Mesenchymal stem cell (in vitro differentiated cells and primary cell): ENCODE results near the gene NSFL1C.

Experiments
- DNase-seq: peaks from one replicate; pipeline ENCODE4 v3.0.0-alpha.2; 2013
- H2AFZ ChIP-seq: one replicate; pipeline ENCODE4 v1.6.1; 2013; ENCODE audit warnings: low read depth, mild to moderate bottlenecking, control low read depth, inconsistent platforms, low read length, moderate library complexity
- H2AK5ac ChIP-seq: 2 replicates; pipeline ENCODE4 v1.6.1; 2013; ENCODE audit warnings: low read length, moderate library complexity, mild to moderate bottlenecking, inconsistent platforms; ENCODE audit not compliant: severe bottlenecking
- H2BK120ac ChIP-seq: one replicate; pipeline ENCODE4 v1.6.1; 2013; ENCODE audit warnings: low read depth, mild to moderate bottlenecking, inconsistent platforms, low read length, moderate library complexity
- H2BK12ac ChIP-seq, 2 experiments: one replicate each; pipeline ENCODE4 v1.6.1; 2013; ENCODE audit warnings: inconsistent platforms in 2 of 2, low read length in 2 of 2, mild to moderate bottlenecking in 2 of 2, moderate library complexity in 2 of 2, control low read depth in 1 of 2
- H2BK15ac ChIP-seq: one replicate; pipeline ENCODE4 v1.6.1; 2013; ENCODE audit warnings: mild to moderate bottlenecking, low read depth, inconsistent platforms; ENCODE audit not compliant: poor library complexity, severe bottlenecking
- H2BK5ac ChIP-seq: 2 replicates; pipeline ENCODE4 v1.6.1; 2013; ENCODE audit warnings: low read depth, mild to moderate bottlenecking, low read length, control low read depth, inconsistent platforms; ENCODE audit not compliant: poor library complexity, severe bottlenecking
- H3K14ac ChIP-seq, 2 experiments: one replicate each; pipeline ENCODE4 v1.6.1; 2013; ENCODE audit warnings: inconsistent platforms in 2 of 2, low read length in 2 of 2, control low read depth in 1 of 2, mild to moderate bottlenecking in 1 of 2, moderate library complexity in 1 of 2
- H3K18ac ChIP-seq, 2 experiments: one replicate each; pipeline ENCODE4 v1.6.1; 2013; ENCODE audit warnings: inconsistent platforms in 2 of 2, low read length in 2 of 2, control low read depth in 1 of 2, low read depth in 1 of 2, mild to moderate bottlenecking in 1 of 2
- H3K23ac ChIP-seq, 2 experiments: one replicate each; pipeline ENCODE4 v1.6.1; 2013; ENCODE audit warnings: inconsistent platforms in 2 of 2, low read length in 2 of 2, mild to moderate bottlenecking in 2 of 2, moderate library complexity in 2 of 2, control low read depth in 1 of 2
- H3K27ac ChIP-seq: 2 replicates; pipeline ENCODE4 v1.5.1; 2013; ENCODE audit warnings: mild to moderate bottlenecking, moderate library complexity, low read length, control low read depth, inconsistent platforms; ENCODE audit not compliant: poor library complexity, severe bottlenecking
- H3K27me3 ChIP-seq, 2 experiments: 2 replicates each; pipeline versions ENCODE4 v1.6.1 to v1.7.0; 2013; ENCODE audit warnings: low read length in 2 of 2, mild to moderate bottlenecking in 2 of 2, moderate library complexity in 2 of 2, control low read depth in 1 of 2, inconsistent platforms in 1 of 2; ENCODE audit not compliant: control insufficient read depth in 1 of 2, insufficient read depth in 1 of 2
- H3K36me3 ChIP-seq, 2 experiments: 2 replicates each; pipeline versions ENCODE4 v1.6.1 to v1.7.0; 2013; ENCODE audit warnings: low read length in 2 of 2, control low read depth in 1 of 2, inconsistent platforms in 1 of 2, low read depth in 1 of 2, mild to moderate bottlenecking in 1 of 2; ENCODE audit not compliant: insufficient read depth in 2 of 2, control insufficient read depth in 1 of 2
- H3K4ac ChIP-seq, 2 experiments: one replicate each; pipeline ENCODE4 v1.6.1; 2013; ENCODE audit warnings: inconsistent platforms in 2 of 2, low read length in 2 of 2, mild to moderate bottlenecking in 2 of 2, moderate library complexity in 2 of 2, control low read depth in 1 of 2, low read depth in 1 of 2
- H3K4me1 ChIP-seq: 2 replicates; pipeline ENCODE4 v1.6.1; 2013; ENCODE audit warnings: low read depth, low read length, control low read depth; ENCODE audit not compliant: control insufficient read depth, insufficient read depth
- H3K4me2 ChIP-seq: 2 replicates; pipeline ENCODE4 v1.6.1; 2013; ENCODE audit warnings: low read length, mild to moderate bottlenecking, inconsistent platforms; ENCODE audit not compliant: poor library complexity, severe bottlenecking
- H3K4me3 ChIP-seq, 2 experiments: 2 replicates each; pipeline versions ENCODE4 v1.5.1 to v1.7.0; 2013; ENCODE audit warnings: low read length in 2 of 2, mild to moderate bottlenecking in 2 of 2, control low read depth in 1 of 2, low read depth in 1 of 2; ENCODE audit not compliant: insufficient read depth in 1 of 2
- H3K79me1 ChIP-seq: replicated peaks from 2 replicates; pipeline ENCODE4 v1.6.1; 2013; ENCODE audit warnings: mild to moderate bottlenecking, control low read depth, low read length, inconsistent platforms; ENCODE audit not compliant: poor library complexity, severe bottlenecking
- H3K9ac ChIP-seq: 2 replicates; pipeline ENCODE4 v1.7.0; 2013; ENCODE audit warnings: mild to moderate bottlenecking, low read length, moderate library complexity
- H3K9me3 ChIP-seq: 2 replicates; pipeline ENCODE4 v1.7.0; 2013; ENCODE audit warnings: mild to moderate bottlenecking, low read length; ENCODE audit not compliant: control insufficient read depth
- H4K8ac ChIP-seq: one replicate; pipeline ENCODE4 v1.6.1; 2013; ENCODE audit warnings: inconsistent platforms, mild to moderate bottlenecking, low read length, moderate library complexity
- H4K91ac ChIP-seq: one replicate; pipeline ENCODE4 v1.6.1; 2013; ENCODE audit warnings: mild to moderate bottlenecking, low read length, inconsistent platforms
- WGBS: methylation state at CpG from one replicate; pipeline ENCODE4 v1.1.7; 2013; ENCODE audit warnings: mixed read lengths; 5-methylcytosine and 5-hydroxymethylcytosine counted together

The NSFL1C gene

GRCh38 chr20:1507276-1507675 lies 40.6 kb upstream of the NSFL1C start:
- H4K8ac ChIP-seq, result no peak overlapping the region
- WGBS, result 85% methylated on average over 3 of the region's 3 CpGs

DNA sequence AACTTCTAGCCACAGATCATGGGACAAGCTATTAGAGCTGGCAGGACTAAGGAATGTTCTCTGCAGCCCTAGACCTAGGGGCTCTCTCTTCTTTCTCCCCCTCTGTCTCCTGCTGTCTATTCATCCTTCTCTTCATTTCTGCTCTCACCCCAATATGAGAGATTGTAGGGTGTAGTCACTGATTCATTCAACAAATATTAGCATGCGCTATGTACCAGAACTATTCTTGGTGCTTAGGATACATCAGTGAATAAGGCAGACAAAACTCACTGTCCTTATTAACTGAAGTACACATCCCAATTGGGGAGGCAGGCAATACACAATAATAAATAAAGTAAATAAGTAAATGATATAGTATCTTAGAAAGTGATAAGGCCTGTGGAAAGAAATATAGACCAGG lies 39.2 kb upstream of the NSFL1C start:
- H3K18ac ChIP-seq, result no peak overlapping the region
- no peak overlapping the region for H4K8ac ChIP-seq
- H4K91ac ChIP-seq, result no peak overlapping the region
- no peak overlapping the region for H2AFZ ChIP-seq
- no peak overlapping the region for H3K4me3 ChIP-seq
- no peaks in the 10 kb centered on the region for H3K79me1 ChIP-seq
- H3K27ac ChIP-seq, result no peak overlapping the region
- H2AK5ac ChIP-seq, result no peak overlapping the region
- no peak overlapping the region for H2BK12ac ChIP-seq
- H3K4me2 ChIP-seq, result no peak overlapping the region
- no peak overlapping the region for H3K23ac ChIP-seq
- H3K36me3 ChIP-seq, result no peaks in the 10 kb centered on the region
- peak overlapping the region; percentile 4 for H3K9ac ChIP-seq
- no peaks in the 10 kb centered on the region for H3K4me1 ChIP-seq
- H2BK5ac ChIP-seq, result no peak overlapping the region
- no peak overlapping the region for H3K4ac ChIP-seq
- no peak overlapping the region for H2BK15ac ChIP-seq
- no peak overlapping the region for H2BK120ac ChIP-seq
- H3K9me3 ChIP-seq, result no peaks in the 10 kb centered on the region
- peaks cover 2 to 23% of the 10 kb centered on the region in 2 experiments for H3K27me3 ChIP-seq
- no CpG with 5 or more reads among the region's 1 CpG for WGBS
- DNase-seq, result no peak
- no peak overlapping the region for H3K14ac ChIP-seq

More at GRCh38 chr20:1507276-1507675, 40.6 kb upstream of the NSFL1C start:
- no peak overlapping the region for H2AK5ac ChIP-seq
- no peaks in the 10 kb centered on the region for H3K79me1 ChIP-seq
- H3K27ac ChIP-seq, result no peak overlapping the region
- H3K4me3 ChIP-seq, result no peak overlapping the region
- no peak overlapping the region for H2BK5ac ChIP-seq
- H2AFZ ChIP-seq, result no peak overlapping the region
- no peaks in the 10 kb centered on the region for H3K9me3 ChIP-seq
- peaks cover 11 to 24% of the 10 kb centered on the region in 2 experiments for H3K27me3 ChIP-seq
- no peak overlapping the region for H2BK120ac ChIP-seq
- H3K18ac ChIP-seq, result no peak overlapping the region
- H2BK15ac ChIP-seq, result no peak overlapping the region
- H3K36me3 ChIP-seq, result no peaks in the 10 kb centered on the region
- no peak overlapping the region for H3K14ac ChIP-seq
- H2BK12ac ChIP-seq, result no peak overlapping the region
- H3K4me2 ChIP-seq, result no peak overlapping the region
- H3K23ac ChIP-seq, result no peak overlapping the region
- no peaks in the 10 kb centered on the region for H3K4me1 ChIP-seq
- DNase-seq, result no peak
- H3K9ac ChIP-seq, result no peak overlapping the region
- no peak overlapping the region for H4K91ac ChIP-seq
- no peak overlapping the region for H3K4ac ChIP-seq

DNA sequence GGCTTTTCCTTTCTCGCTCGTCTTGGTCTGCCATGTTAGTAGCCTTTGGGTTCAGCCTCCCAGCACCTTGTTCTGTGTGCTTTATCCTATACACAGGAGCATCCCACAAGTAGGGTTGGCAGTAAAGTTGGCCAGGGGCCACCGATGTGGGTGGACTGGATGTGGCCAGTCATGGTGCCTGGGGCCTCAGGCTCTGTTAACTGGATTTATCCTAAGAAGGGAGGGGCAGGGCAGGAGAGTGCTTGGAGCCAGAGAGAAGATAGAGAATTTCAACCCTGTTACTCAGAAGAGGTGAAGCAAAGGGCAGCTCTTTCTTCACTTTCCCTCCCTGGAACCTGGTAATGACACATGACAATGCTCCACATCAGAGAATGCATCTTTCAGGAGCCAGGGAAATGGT lies 38.7 kb upstream of the NSFL1C start:
- no peak overlapping the region for H4K8ac ChIP-seq
- no peaks in the 10 kb centered on the region for H3K9me3 ChIP-seq
- no peak overlapping the region for H3K27ac ChIP-seq
- H2BK5ac ChIP-seq, result no peak overlapping the region
- DNase-seq, result no peak
- H3K79me1 ChIP-seq, result no peaks in the 10 kb centered on the region
- H3K4ac ChIP-seq, result no peak overlapping the region
- H2AK5ac ChIP-seq, result no peak overlapping the region
- H2BK120ac ChIP-seq, result no peak overlapping the region
- H4K91ac ChIP-seq, result no peak overlapping the region
- H3K27me3 ChIP-seq, result peaks cover 0 to 23% of the 10 kb centered on the region in 2 experiments
- no peaks in the 10 kb centered on the region for H3K36me3 ChIP-seq
- no peaks in the 10 kb centered on the region for H3K4me1 ChIP-seq
- 86% methylated on average over 3 of the region's 3 CpGs for WGBS
- no peak overlapping the region for H3K14ac ChIP-seq
- no peak overlapping the region for H3K4me3 ChIP-seq
- no peak overlapping the region for H2AFZ ChIP-seq
- H3K4me2 ChIP-seq, result no peak overlapping the region
- H3K23ac ChIP-seq, result no peak overlapping the region
- H3K9ac ChIP-seq, result peak overlapping the region; percentile 4
- no peak overlapping the region for H3K18ac ChIP-seq
- H2BK12ac ChIP-seq, result no peak overlapping the region
- H2BK15ac ChIP-seq, result no peak overlapping the region

- Histone ChIP-seq H2AFZ (no peak overlapping the region), H3K27ac (no peak overlapping the region), H3K14ac (no peak overlapping the region), H3K4ac (no peak overlapping the region), H4K91ac (no peak overlapping the region), H3K36me3 (no peaks in the 10 kb centered on the region), H2BK120ac (no peak overlapping the region), H2BK5ac (no peak overlapping the region), H2BK15ac (no peak overlapping the region), H4K8ac (no peak overlapping the region), H3K79me1 (no peaks in the 10 kb centered on the region), H3K9me3 (no peaks in the 10 kb centered on the region), H2BK12ac (no peak overlapping the region), H3K4me2 (no peak overlapping the region), H3K9ac (peak overlapping the region; percentile 39), H3K27me3 (peaks cover 0 to 36% of the 10 kb centered on the region in 2 experiments), H3K23ac (no peak overlapping the region), H3K4me1 (no peaks in the 10 kb centered on the region), H2AK5ac (no peak overlapping the region), H3K4me3 (no peak overlapping the region), H3K18ac (no peak overlapping the region)
- DNase-seq, result peak; percentile 89
- 5% methylated on average over 8 of the region's 8 CpGs for WGBS
Measured at GRCh38 chr20:1503564-1504227, 37.0 kb upstream of the NSFL1C start.
